Skeletal muscle tissue (tissue), 4 donors: ENCODE results near the gene CRABP2. TPM values are rescaled to one million over a fixed set of nuclear protein-coding genes. Genes with fewer than 3 reads are reported as not detected.

Source experiments
- H3K27ac ChIP-seq: one replicate; pipeline ENCODE4 v1.7.0; 2013; ENCODE audit warnings: mild to moderate bottlenecking, low read depth, low read length, inconsistent platforms
- H3K27me3 ChIP-seq, 3 donors: one replicate each; pipeline ENCODE4 v1.7.0; 2013; ENCODE audit warnings: low read length in 3 of 3; ENCODE audit not compliant: control insufficient read depth in 3 of 3, insufficient read depth in 3 of 3
- H3K36me3 ChIP-seq, 3 donors: one replicate each; pipeline ENCODE4 v1.7.0; 2013; ENCODE audit warnings: low read length in 3 of 3; ENCODE audit not compliant: control insufficient read depth in 3 of 3, insufficient read depth in 3 of 3
- H3K4me1 ChIP-seq, 3 donors: one replicate each; pipeline ENCODE4 v1.7.0; 2013; ENCODE audit warnings: low read length in 3 of 3, mild to moderate bottlenecking in 3 of 3; ENCODE audit not compliant: control insufficient read depth in 3 of 3, insufficient read depth in 3 of 3
- H3K4me3 ChIP-seq, 3 donors: one replicate each; pipeline ENCODE4 v1.7.0; 2013; ENCODE audit warnings: low read length in 3 of 3
- H3K9ac ChIP-seq, 3 donors: one replicate each; pipeline ENCODE4 v1.7.0; 2013; ENCODE audit warnings: low read length in 3 of 3, mild to moderate bottlenecking in 3 of 3, moderate library complexity in 2 of 3, low read depth in 1 of 3
- H3K9me3 ChIP-seq, 3 donors: one replicate each; pipeline ENCODE4 v1.7.0; 2013; ENCODE audit warnings: low read length in 3 of 3; ENCODE audit not compliant: control insufficient read depth in 3 of 3
- total RNA-seq: library from RNA; depleted of rRNA; stranded (reverse); fragments of >200 nt; gene quantifications from one replicate; pipeline ENCODE4 v1.2.3, GENCODE V29; 2014
- donor health status: Osteomylitis.

The CRABP2 gene
- total RNA-seq, 1 donor from 2014 or later: 57.4 TPM

- Histone ChIP-seq H3K4me1 (peaks cover 6 to 9% (median 6%) of the 10 kb centered on the region in 3 donors), H3K27me3 (peaks cover 0 to 17% (median 10%) of the 10 kb centered on the region in 3 donors)
Measured at GRCh38 chr1:156682166-156682890, 23.1 kb downstream of the CRABP2 start.

GRCh38 chr1:156681196-156681960 lies 24.0 kb downstream of the CRABP2 start:
- Histone ChIP-seq H3K4me1 (peaks cover 9 to 16% (median 11%) of the 10 kb centered on the region in 3 donors), H3K36me3 (no peaks in the 10 kb centered on the region), H3K9ac (no peak overlapping the region), H3K27me3 (peaks cover 0 to 18% (median 10%) of the 10 kb centered on the region in 3 donors), H3K4me3 (no peak overlapping the region), H3K9me3 (no peaks in the 10 kb centered on the region), H3K27ac (no peak overlapping the region)

More at GRCh38 chr1:156682166-156682890, 23.1 kb downstream of the CRABP2 start:
- H3K36me3 ChIP-seq: no peaks in the 10 kb centered on the region
- H3K4me3 ChIP-seq: no peak overlapping the region
- H3K9ac ChIP-seq: no peak overlapping the region
- no peaks in the 10 kb centered on the region for H3K9me3 ChIP-seq
- no peak overlapping the region for H3K27ac ChIP-seq

- peaks cover 0 to under 1% (median under 1%) of the 10 kb centered on the region in 3 donors for H3K36me3 ChIP-seq
- H3K9ac ChIP-seq: no peak overlapping the region
- H3K27me3 ChIP-seq: peaks cover 0 to 18% (median 10%) of the 10 kb centered on the region in 3 donors
- no peaks in the 10 kb centered on the region for H3K9me3 ChIP-seq
- H3K27ac ChIP-seq: no peak overlapping the region
- H3K4me1 ChIP-seq: peaks cover 12 to 29% (median 21%) of the 10 kb centered on the region in 3 donors
- no peak overlapping the region for H3K4me3 ChIP-seq
Measured at GRCh38 chr1:156680056-156680455, 25.3 kb downstream of the CRABP2 start.

GRCh38 chr1:156677616-156678596 lies 27.5 kb downstream of the CRABP2 start:
- H3K9ac ChIP-seq: peak overlapping the region in 2 of 3 donors; percentile 37 to 79
- peak overlapping the region; percentile 69 to 72 (median 70) for H3K4me3 ChIP-seq
- peaks cover 2 to 10% (median 9%) of the 10 kb centered on the region in 3 donors for H3K36me3 ChIP-seq
- peaks cover 29 to 51% (median 42%) of the 10 kb centered on the region in 3 donors for H3K4me1 ChIP-seq
- peak overlapping the region; percentile 84 for H3K27ac ChIP-seq
- no peaks in the 10 kb centered on the region for H3K9me3 ChIP-seq
- peaks cover 0 to 12% (median 3%) of the 10 kb centered on the region in 3 donors for H3K27me3 ChIP-seq

- H3K27me3 ChIP-seq: peaks cover 0 to 12% (median 0%) of the 10 kb centered on the region in 3 donors
- H3K4me1 ChIP-seq: peaks cover 29 to 51% (median 45%) of the 10 kb centered on the region in 3 donors
- H3K27ac ChIP-seq: peak within 1 kb of the TSS; percentile 84
Measured at GRCh38 chr1:156676820-156677615, 28.4 kb downstream of the CRABP2 start, which contains the start of gene NES. Gene NES (minus strand): TSS chr1:156677407. CDS start chr1:156677264, 143 bp downstream.

GRCh38 chr1:156676114-156676819 lies 29.1 kb downstream of the CRABP2 start:
- peak overlapping the region; percentile 69 to 72 (median 70) for H3K4me3 ChIP-seq
- peak overlapping the region; percentile 84 for H3K27ac ChIP-seq
- H3K9ac ChIP-seq: peak overlapping the region; percentile 57 to 82 (median 79)
- H3K36me3 ChIP-seq: peaks cover 7 to 15% (median 11%) of the 10 kb centered on the region in 3 donors
- H3K4me1 ChIP-seq: peaks cover 30 to 52% (median 47%) of the 10 kb centered on the region in 3 donors
- H3K27me3 ChIP-seq: peaks cover 0 to 12% (median 0%) of the 10 kb centered on the region in 3 donors
- H3K9me3 ChIP-seq: no peaks in the 10 kb centered on the region

More at GRCh38 chr1:156676820-156677615, 28.4 kb downstream of the CRABP2 start, which contains the start of gene NES:
- Histone ChIP-seq H3K36me3 (peaks cover 7 to 15% (median 11%) of the 10 kb centered on the region in 3 donors), H3K9ac (peak within 1 kb of the TSS; percentile 70 to 82 (median 79)), H3K9me3 (no peaks in the 10 kb centered on the region), H3K4me3 (peak within 1 kb of the TSS; percentile 69 to 72 (median 70))

- no peaks in the 10 kb centered on the region for H3K9me3 ChIP-seq
- peak overlapping the region; percentile 69 to 72 (median 70) for H3K4me3 ChIP-seq
- peaks cover 36 to 59% (median 54%) of the 10 kb centered on the region in 3 donors for H3K4me1 ChIP-seq
- H3K9ac ChIP-seq: peak overlapping the region; percentile 63 to 82 (median 79)
- peaks cover 7 to 15% (median 11%) of the 10 kb centered on the region in 3 donors for H3K36me3 ChIP-seq
- peaks cover 0 to 9% (median 0%) of the 10 kb centered on the region in 3 donors for H3K27me3 ChIP-seq
- peak overlapping the region; percentile 84 for H3K27ac ChIP-seq
Measured at GRCh38 chr1:156675210-156676113, 29.9 kb downstream of the CRABP2 start.
